ENCODE measurements around the gene CBX2.

CBX2 gene

GRCh38 chr17:79732804-79733691 lies 44.9 kb upstream of the CBX2 start:
- no peak for DNase-seq (ENCODE audit: low read depth, low spot score)
- H3K9ac ChIP-seq (ENCODE audit: insufficient read length) = no peak overlapping the region
- no peak overlapping the region for H3K4me3 ChIP-seq
- TF ChIP-seq POLR2AphosphoS5 (IDR thresholded peaks at IDR 0.05; ENCODE audit: borderline replicate concordance, low read depth, low read length) (no peak), FOXP2 (optimal IDR thresholded peaks at IDR 0.05; ENCODE audit: control extremely low read depth, extremely low read length, insufficient read depth) (no peak), EZH2 (IDR thresholded peaks at IDR 0.05) (no peak)
- H3K36me3 ChIP-seq (ENCODE audit: insufficient read depth, low read length) = no peaks in the 10 kb centered on the region
- H3K27ac ChIP-seq = no peak overlapping the region
- no peaks in the 10 kb centered on the region for H3K9me3 ChIP-seq (ENCODE audit: low read depth, low read length)

DNA sequence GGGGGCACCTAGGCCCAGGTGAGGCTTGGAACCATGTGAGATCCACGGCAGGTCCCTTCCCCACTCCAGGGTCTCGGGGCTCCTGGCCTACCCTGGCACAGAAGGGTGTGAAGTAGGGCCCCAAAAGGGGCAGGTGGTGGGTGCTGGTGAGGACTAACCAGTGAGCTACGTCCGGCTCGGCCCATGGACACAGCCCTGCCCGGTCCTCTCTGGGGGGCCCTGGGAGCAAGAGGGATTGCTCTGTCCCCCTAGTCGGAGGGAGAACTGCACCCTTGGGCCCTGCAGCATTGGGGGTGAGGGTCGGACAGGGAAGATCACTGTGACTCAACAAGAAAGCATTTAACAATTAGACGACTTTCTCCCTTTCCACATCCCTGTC lies 44.3 kb upstream of the CBX2 start:
- no peak for DNase-seq (ENCODE audit: low read depth, low spot score)
- Histone ChIP-seq H3K36me3 (ENCODE audit: insufficient read depth, low read length) (no peaks in the 10 kb centered on the region), H3K27ac (no peak overlapping the region), H3K9ac (ENCODE audit: insufficient read length) (no peak overlapping the region), H3K9me3 (ENCODE audit: low read depth, low read length) (no peaks in the 10 kb centered on the region), H3K4me3 (no peak overlapping the region)
- TF ChIP-seq EZH2 (IDR thresholded peaks at IDR 0.05) = no peak
- no peak for TF ChIP-seq POLR2AphosphoS5 (IDR thresholded peaks at IDR 0.05; ENCODE audit: borderline replicate concordance, low read depth, low read length)
- TF ChIP-seq FOXP2 (optimal IDR thresholded peaks at IDR 0.05; ENCODE audit: control extremely low read depth, extremely low read length, insufficient read depth) = no peak

DNA sequence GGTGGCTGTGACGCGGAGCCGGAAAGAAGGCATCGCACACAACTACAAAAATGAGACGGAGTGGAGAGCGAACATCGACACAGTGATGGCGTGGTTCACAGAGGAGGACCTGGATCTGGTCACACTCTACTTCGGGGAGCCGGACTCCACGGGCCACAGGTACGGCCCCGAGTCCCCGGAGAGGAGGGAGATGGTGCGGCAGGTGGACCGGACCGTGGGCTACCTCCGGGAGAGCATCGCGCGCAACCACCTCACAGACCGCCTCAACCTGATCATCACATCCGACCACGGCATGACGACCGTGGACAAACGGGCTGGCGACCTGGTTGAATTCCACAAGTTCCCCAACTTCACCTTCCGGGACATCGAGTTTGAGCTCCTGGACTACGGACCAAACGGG lies 42.9 kb upstream of the CBX2 start:
- Histone ChIP-seq H3K36me3 (ENCODE audit: insufficient read depth, low read length) (no peaks in the 10 kb centered on the region), H3K9me3 (ENCODE audit: low read depth, low read length) (no peaks in the 10 kb centered on the region), H3K9ac (ENCODE audit: insufficient read length) (no peak overlapping the region), H3K27ac (no peak overlapping the region), H3K4me3 (no peak overlapping the region)
- no peak for DNase-seq (ENCODE audit: low read depth, low spot score)
- TF ChIP-seq EZH2 (IDR thresholded peaks at IDR 0.05) (no peak), FOXP2 (optimal IDR thresholded peaks at IDR 0.05; ENCODE audit: control extremely low read depth, extremely low read length, insufficient read depth) (no peak), POLR2AphosphoS5 (IDR thresholded peaks at IDR 0.05; ENCODE audit: borderline replicate concordance, low read depth, low read length) (no peak)

DNA sequence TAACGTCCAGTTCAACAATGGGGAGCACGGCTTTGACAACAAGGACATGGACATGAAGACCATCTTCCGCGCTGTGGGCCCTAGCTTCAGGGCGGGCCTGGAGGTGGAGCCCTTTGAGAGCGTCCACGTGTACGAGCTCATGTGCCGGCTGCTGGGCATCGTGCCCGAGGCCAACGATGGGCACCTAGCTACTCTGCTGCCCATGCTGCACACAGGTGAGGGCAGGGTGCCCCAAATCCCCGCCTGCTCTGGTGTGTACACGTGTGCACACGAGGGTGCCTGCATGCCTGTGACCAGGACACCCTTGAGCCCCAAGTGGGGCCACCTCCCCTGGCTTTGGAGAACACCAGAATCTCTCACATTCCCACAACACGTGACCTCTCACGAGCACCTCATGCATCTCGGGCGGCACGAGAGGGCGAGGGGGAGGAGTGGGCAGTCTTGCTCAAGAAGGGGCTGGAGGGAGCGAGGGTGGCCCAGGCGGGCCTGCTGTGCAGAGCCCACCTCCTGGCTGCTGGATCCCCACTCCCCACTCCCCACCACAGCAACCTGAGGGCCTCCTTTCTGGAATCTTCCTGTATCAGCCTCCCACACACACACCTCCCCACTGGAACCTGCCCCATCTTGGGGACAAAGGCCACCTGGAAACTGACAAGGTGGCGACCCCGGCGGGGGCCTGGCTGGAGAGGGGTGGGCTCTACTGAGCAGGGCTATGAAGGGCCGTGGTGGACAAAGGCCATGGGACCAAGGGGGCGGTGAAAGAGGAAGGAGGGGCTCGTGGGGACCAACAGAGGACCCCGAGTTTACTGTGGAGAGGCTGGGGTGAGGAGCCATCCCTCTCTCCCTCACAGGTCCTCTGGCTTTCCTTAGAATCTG lies 40.7 kb upstream of the CBX2 start:
- Histone ChIP-seq H3K4me3 (no peak overlapping the region), H3K36me3 (ENCODE audit: insufficient read depth, low read length) (no peaks in the 10 kb centered on the region), H3K27ac (no peak overlapping the region), H3K9ac (ENCODE audit: insufficient read length) (no peak overlapping the region), H3K9me3 (ENCODE audit: low read depth, low read length) (no peaks in the 10 kb centered on the region)
- no peak for TF ChIP-seq EZH2 (IDR thresholded peaks at IDR 0.05)
- TF ChIP-seq POLR2AphosphoS5 (IDR thresholded peaks at IDR 0.05; ENCODE audit: borderline replicate concordance, low read depth, low read length) = no peak
- no peak for TF ChIP-seq FOXP2 (optimal IDR thresholded peaks at IDR 0.05; ENCODE audit: control extremely low read depth, extremely low read length, insufficient read depth)
- no peak for DNase-seq (ENCODE audit: low read depth, low spot score)

- TF ChIP-seq EZH2 (IDR thresholded peaks at IDR 0.05) (no peak), FOXP2 (optimal IDR thresholded peaks at IDR 0.05; ENCODE audit: control extremely low read depth, extremely low read length, insufficient read depth) (no peak), POLR2AphosphoS5 (IDR thresholded peaks at IDR 0.05; ENCODE audit: borderline replicate concordance, low read depth, low read length) (no peak)
- no peak for DNase-seq (ENCODE audit: low read depth, low spot score)
- Histone ChIP-seq H3K9me3 (ENCODE audit: low read depth, low read length) (no peaks in the 10 kb centered on the region), H3K27ac (no peak overlapping the region), H3K4me3 (no peak overlapping the region), H3K9ac (ENCODE audit: insufficient read length) (no peak overlapping the region), H3K36me3 (ENCODE audit: insufficient read depth, low read length) (no peaks in the 10 kb centered on the region)
Measured at GRCh38 chr17:79737922-79738578, 39.9 kb upstream of the CBX2 start.

GRCh38 chr17:79738643-79739042 lies 39.3 kb upstream of the CBX2 start:
- TF ChIP-seq FOXP2 (optimal IDR thresholded peaks at IDR 0.05; ENCODE audit: control extremely low read depth, extremely low read length, insufficient read depth) = no peak
- no peak for TF ChIP-seq POLR2AphosphoS5 (IDR thresholded peaks at IDR 0.05; ENCODE audit: borderline replicate concordance, low read depth, low read length)
- no peak for TF ChIP-seq EZH2 (IDR thresholded peaks at IDR 0.05)
- Histone ChIP-seq H3K9me3 (ENCODE audit: low read depth, low read length) (no peaks in the 10 kb centered on the region), H3K9ac (ENCODE audit: insufficient read length) (no peak overlapping the region), H3K27ac (no peak overlapping the region), H3K4me3 (no peak overlapping the region), H3K36me3 (ENCODE audit: insufficient read depth, low read length) (no peaks in the 10 kb centered on the region)
- no peak for DNase-seq (ENCODE audit: low read depth, low spot score)

- Histone ChIP-seq H3K9me3 (ENCODE audit: low read depth, low read length) (no peaks in the 10 kb centered on the region), H3K4me3 (no peak overlapping the region), H3K36me3 (ENCODE audit: insufficient read depth, low read length) (no peaks in the 10 kb centered on the region), H3K9ac (ENCODE audit: insufficient read length) (no peak overlapping the region), H3K27ac (no peak overlapping the region)
- TF ChIP-seq POLR2AphosphoS5 (IDR thresholded peaks at IDR 0.05; ENCODE audit: borderline replicate concordance, low read depth, low read length) = no peak
- TF ChIP-seq FOXP2 (optimal IDR thresholded peaks at IDR 0.05; ENCODE audit: control extremely low read depth, extremely low read length, insufficient read depth) = no peak
- TF ChIP-seq EZH2 (IDR thresholded peaks at IDR 0.05) = no peak
- no peak for DNase-seq (ENCODE audit: low read depth, low spot score)
Measured at GRCh38 chr17:79739148-79740062, 38.5 kb upstream of the CBX2 start.
